Parathyroid adenoma (tissue), 2 donors: ENCODE data around the gene FRS3.
"Not testable (repeated sequence)": the region's sequence is repeated elsewhere in the genome, so short reads cannot be mapped to it uniquely, and the experiment has no call there.

Source experiments
- H2AFZ ChIP-seq: fragments of 300-600 bp; sonication (generic); one replicate; pipeline ENCODE4 v1.7.0; 2017; ENCODE audit warnings: antibody characterized with exemption, mild to moderate bottlenecking
- H3K27ac ChIP-seq: fragments of 300-600 bp; sonication (generic); one replicate; pipeline ENCODE4 v1.7.0; 2017
- H3K27me3 ChIP-seq: fragments of 300-600 bp; sonication (generic); one replicate; pipeline ENCODE4 v1.7.0; 2017; ENCODE audit warnings: low read length; ENCODE audit not compliant: control insufficient read depth, insufficient read depth
- H3K36me3 ChIP-seq: fragments of 300-600 bp; sonication (generic); one replicate; pipeline ENCODE4 v1.7.0; 2017; ENCODE audit warnings: low read length; ENCODE audit not compliant: control insufficient read depth, insufficient read depth
- H3K4me1 ChIP-seq: fragments of 300-600 bp; sonication (generic); one replicate; pipeline ENCODE4 v1.7.0; 2017; ENCODE audit warnings: control low read depth
- H3K4me2 ChIP-seq: fragments of 300-600 bp; sonication (generic); one replicate; pipeline ENCODE4 v1.7.0; 2017; ENCODE audit warnings: low read length
- H3K4me3 ChIP-seq: fragments of 300-600 bp; sonication (generic); one replicate; pipeline ENCODE4 v1.7.0; 2017; ENCODE audit warnings: low read depth, low read length
- H3K79me2 ChIP-seq: fragments of 300-600 bp; sonication (generic); one replicate; pipeline ENCODE4 v1.7.0; 2017; ENCODE audit warnings: control low read depth
- H3K9ac ChIP-seq: fragments of 300-600 bp; sonication (generic); one replicate; pipeline ENCODE4 v1.7.0; 2017; ENCODE audit warnings: mild to moderate bottlenecking
- H3K9me3 ChIP-seq: fragments of 300-600 bp; sonication (generic); one replicate; pipeline ENCODE4 v1.7.0; 2017; ENCODE audit warnings: low read length; ENCODE audit not compliant: control insufficient read depth
- TF ChIP-seq, protein P1 (sequence below): fragments of 300-600 bp; sonication (generic); IDR thresholded peaks from one replicate; pipeline ENCODE4 v1.7.0; 2017; ENCODE audit warnings: antibody characterized with exemption, mild to moderate bottlenecking
- donor health status: primary hyperparathyroidism.

Gene FRS3

DNA sequence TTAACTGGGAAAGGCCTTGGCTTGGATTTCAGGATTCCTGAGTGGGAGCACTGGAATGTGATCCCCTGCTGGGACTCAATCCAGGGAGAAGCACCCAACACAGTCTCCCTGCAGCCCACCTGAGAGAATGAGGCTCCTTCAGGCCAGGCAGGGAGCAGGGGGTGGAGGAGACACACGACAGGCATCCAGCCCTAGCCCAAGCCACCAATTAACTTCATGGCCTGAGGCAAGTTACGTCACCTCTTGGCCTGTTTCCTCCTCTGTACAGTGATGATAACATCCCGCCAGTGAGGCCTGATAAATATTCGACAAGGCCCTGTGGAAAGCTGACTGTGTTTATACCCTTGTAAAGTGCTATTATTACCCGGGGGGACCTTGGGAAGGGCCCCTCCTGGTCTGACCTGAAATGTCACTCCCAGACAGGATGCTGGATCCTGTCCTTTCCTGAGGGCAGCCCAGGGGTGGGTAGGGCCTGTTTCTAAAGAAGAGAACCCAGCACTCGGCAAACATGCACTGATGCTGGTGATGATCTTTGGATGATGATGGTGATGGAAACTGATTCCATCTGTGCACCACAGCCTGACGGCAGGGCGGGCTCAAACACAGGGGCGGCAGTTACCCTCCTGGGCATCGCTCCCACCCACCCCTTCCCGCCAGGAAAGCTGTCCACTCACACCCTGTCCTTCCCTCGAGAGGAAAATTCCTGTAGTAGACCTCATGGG lies 12.4 kb downstream of the FRS3 start:
- H3K4me1 ChIP-seq, result no peaks in the 10 kb centered on the region
- H3K9ac ChIP-seq, result no peak overlapping the region
- no peaks in the 10 kb centered on the region for H3K79me2 ChIP-seq
- H3K36me3 ChIP-seq, result no peaks in the 10 kb centered on the region
- no peak overlapping the region for H3K4me2 ChIP-seq
- TF ChIP-seq, protein P1, sequence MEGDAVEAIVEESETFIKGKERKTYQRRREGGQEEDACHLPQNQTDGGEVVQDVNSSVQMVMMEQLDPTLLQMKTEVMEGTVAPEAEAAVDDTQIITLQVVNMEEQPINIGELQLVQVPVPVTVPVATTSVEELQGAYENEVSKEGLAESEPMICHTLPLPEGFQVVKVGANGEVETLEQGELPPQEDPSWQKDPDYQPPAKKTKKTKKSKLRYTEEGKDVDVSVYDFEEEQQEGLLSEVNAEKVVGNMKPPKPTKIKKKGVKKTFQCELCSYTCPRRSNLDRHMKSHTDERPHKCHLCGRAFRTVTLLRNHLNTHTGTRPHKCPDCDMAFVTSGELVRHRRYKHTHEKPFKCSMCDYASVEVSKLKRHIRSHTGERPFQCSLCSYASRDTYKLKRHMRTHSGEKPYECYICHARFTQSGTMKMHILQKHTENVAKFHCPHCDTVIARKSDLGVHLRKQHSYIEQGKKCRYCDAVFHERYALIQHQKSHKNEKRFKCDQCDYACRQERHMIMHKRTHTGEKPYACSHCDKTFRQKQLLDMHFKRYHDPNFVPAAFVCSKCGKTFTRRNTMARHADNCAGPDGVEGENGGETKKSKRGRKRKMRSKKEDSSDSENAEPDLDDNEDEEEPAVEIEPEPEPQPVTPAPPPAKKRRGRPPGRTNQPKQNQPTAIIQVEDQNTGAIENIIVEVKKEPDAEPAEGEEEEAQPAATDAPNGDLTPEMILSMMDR, result no peak
- H3K27ac ChIP-seq, result no peak overlapping the region
- no peaks in the 10 kb centered on the region for H3K9me3 ChIP-seq
- peak overlapping the region; percentile 25 for H2AFZ ChIP-seq
- no peak overlapping the region for H3K4me3 ChIP-seq
- no peaks in the 10 kb centered on the region for H3K27me3 ChIP-seq

DNA sequence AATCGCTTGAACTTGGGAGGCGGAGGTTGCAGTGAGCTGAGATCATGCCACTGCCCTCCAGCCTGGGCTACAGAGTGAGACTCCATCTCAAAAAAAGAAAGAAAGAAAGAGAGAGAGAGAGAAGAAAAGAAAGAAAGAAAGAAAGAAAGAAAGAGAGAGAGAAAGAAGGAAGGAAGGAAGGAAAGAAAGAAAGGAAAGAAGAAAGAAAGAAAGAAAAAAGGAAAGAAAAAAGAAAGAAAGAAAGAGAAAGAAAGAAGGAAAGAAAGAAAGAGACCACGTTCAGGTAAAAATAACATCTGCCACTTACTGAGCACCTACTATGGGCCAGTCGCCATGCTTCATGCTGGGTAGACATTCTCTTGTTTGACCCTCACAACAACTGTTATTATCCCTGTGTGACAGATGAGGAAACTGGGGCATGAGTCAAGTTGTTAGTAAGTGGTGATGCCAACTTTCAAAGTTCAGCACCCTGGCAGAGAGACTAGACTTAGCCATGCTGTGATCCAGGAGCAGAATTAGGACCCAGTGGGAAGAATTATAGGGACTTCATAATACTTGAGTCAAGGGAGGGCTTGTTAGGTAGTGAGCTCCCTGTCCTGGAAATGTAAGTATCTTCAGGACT lies 13.5 kb downstream of the FRS3 start:
- not testable (repeated sequence) for H3K36me3 ChIP-seq, H3K4me1 ChIP-seq, H3K4me3 ChIP-seq, H3K79me2 ChIP-seq, H3K27me3 ChIP-seq, H3K27ac ChIP-seq, H3K4me2 ChIP-seq, H3K9me3 ChIP-seq, H3K9ac ChIP-seq, H2AFZ ChIP-seq

DNA sequence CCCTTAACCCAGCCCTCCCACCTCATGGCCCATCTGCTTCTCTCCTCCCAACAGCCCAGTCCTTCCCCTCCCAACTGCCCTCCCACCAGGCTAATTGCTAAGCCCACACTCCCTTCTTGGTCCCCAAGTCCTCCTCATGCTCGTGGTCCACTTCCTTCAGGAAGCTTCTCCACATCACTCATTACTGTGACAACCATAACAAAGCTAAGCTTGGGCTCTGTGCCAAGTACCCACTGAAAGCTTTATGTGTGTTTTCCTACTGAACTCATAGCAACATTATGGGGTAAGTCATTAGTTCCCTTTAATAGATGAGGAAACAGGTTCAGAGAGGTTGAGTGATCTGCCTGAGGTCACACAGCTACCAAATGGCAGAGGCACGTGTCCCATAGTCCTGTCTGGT lies 16.2 kb downstream of the FRS3 start:
- H3K27ac ChIP-seq, result no peak overlapping the region
- H3K36me3 ChIP-seq, result no peaks in the 10 kb centered on the region
- H3K9me3 ChIP-seq, result no peaks in the 10 kb centered on the region
- H2AFZ ChIP-seq, result no peak overlapping the region
- H3K4me2 ChIP-seq, result no peak overlapping the region
- H3K79me2 ChIP-seq, result no peaks in the 10 kb centered on the region
- H3K4me1 ChIP-seq, result no peaks in the 10 kb centered on the region
- no peaks in the 10 kb centered on the region for H3K27me3 ChIP-seq
- TF ChIP-seq, protein P1, result no peak
- no peak overlapping the region for H3K9ac ChIP-seq
- no peak overlapping the region for H3K4me3 ChIP-seq

DNA sequence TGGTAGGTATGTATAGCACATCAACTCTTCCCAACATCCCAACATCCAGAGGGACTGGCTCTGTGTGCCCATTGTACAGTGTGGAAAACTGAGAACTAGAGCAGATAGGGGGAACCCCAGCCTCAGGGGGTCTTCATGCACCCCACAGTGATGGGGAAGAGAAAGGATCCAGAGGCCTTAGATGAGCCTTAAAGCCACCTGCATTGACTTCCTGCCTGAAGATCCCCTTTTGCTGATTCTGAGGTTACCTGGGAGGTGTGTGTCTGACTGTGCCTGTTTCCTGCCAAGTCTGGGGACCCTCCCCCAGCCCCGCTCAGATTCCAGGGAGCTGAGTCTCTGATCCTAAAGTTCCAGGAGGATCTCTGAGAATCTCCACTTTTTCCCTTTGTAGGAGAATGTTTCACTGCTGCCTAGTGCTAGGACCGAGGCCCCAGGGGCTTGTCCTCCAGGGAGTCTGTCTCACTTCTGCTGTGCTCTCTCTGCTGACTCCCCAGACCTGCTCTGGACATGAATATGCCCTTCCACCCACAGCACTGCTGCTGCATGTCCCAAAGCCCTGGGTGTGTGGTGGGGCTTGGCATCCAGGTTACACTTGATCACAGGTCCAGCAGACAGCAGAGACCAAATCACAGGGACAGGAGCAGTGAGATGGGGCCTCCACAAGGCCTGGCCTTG lies 19.7 kb downstream of the FRS3 start:
- TF ChIP-seq, protein P1, result no peak
- Histone ChIP-seq H2AFZ (no peak overlapping the region), H3K36me3 (no peaks in the 10 kb centered on the region), H3K4me3 (no peak overlapping the region), H3K9me3 (no peaks in the 10 kb centered on the region), H3K27ac (no peak overlapping the region), H3K4me2 (no peak overlapping the region), H3K79me2 (no peaks in the 10 kb centered on the region), H3K4me1 (no peaks in the 10 kb centered on the region), H3K27me3 (no peaks in the 10 kb centered on the region), H3K9ac (no peak overlapping the region)

DNA sequence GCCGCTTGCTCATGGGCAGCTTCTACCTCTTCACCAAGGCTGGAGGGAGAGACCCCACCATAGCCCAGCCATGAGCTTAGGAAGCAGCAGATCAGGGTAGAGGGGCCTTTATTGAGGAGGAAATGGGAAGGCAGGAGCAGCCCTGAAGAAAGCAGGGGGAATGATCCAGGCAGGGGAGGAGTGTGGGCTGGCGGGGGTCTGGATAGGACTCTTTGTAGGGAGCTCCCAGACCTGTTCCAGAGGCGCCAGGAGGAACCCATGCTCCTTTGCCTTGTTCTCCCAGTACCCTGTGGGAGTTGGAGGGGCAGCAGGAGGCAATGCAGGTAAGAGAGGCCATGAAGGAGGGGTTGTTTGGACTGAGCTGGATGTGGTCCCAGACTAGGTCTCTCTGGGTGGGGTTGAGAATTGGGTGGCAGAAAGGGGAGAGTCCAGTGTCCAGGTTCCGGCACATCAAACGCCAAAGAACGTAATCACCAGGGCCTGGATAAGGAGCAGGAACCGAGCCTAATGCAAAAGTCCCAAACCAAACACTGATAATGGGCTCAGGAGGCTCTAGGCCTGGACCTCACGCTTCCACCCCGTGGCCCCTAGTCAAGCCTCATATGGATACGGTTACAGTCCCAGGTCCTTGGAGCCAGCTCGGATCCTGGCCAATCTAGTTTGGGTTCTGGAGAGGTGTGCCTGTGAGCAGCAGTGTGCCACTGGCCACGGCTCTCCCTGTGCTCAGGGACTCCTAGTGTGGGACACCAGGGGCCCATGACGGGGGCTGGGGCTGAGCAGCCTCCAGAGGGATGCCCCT lies 20.4 kb downstream of the FRS3 start:
- Histone ChIP-seq H3K4me3 (no peak overlapping the region), H3K4me2 (no peak overlapping the region), H3K9me3 (no peaks in the 10 kb centered on the region), H3K79me2 (no peaks in the 10 kb centered on the region), H3K9ac (no peak overlapping the region), H3K36me3 (no peaks in the 10 kb centered on the region), H3K27ac (no peak overlapping the region), H2AFZ (no peak overlapping the region), H3K4me1 (no peaks in the 10 kb centered on the region), H3K27me3 (no peaks in the 10 kb centered on the region)
- TF ChIP-seq, protein P1, result no peak
